ENCODE data around the gene KRT17.
A peak's percentile ranks its signal among the peaks of the same experiment; 100 is the strongest.
"Not testable (repeated sequence)": the region's sequence is repeated elsewhere in the genome, so short reads cannot be mapped to it uniquely, and the experiment has no call there.

KRT17 gene

GRCh38 chr17:41589301-41589700, 35.1 kb downstream of the KRT17 start:
- no peak for DNase-seq

DNA sequence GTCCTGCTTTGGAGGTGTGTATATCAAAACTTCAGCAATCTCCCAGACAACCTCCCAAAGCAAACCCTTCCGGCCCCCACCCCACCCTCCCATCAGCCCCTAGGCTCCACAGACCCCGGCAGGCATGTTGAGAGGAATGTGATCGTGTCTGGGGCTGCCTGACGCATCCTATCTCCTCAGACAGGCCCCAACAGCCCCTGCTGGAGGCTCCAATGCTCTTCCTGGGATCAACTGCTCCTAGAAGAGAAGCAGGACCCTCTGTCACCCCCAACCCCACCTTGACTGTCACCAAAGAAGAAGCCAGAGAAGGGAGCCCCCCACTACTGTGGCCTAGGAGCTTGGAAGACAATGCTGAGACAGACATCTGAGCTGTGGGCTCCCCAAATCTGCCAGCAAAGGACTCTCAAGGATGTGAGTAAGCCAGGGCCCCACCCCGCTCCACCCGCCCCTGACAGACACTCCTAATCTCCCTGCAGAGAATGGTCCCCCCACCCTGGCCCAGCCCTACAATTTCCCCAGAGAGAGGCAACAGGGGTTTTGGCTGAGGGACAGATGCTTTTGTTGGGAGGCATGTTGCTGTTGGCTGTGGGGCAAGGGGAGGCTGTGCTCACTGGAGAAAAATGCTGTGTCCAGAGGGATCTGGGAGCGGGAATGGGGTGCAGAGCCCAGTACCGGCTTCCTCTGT, 36.1 kb downstream of the KRT17 start:
- DNase-seq = no peak

DNA sequence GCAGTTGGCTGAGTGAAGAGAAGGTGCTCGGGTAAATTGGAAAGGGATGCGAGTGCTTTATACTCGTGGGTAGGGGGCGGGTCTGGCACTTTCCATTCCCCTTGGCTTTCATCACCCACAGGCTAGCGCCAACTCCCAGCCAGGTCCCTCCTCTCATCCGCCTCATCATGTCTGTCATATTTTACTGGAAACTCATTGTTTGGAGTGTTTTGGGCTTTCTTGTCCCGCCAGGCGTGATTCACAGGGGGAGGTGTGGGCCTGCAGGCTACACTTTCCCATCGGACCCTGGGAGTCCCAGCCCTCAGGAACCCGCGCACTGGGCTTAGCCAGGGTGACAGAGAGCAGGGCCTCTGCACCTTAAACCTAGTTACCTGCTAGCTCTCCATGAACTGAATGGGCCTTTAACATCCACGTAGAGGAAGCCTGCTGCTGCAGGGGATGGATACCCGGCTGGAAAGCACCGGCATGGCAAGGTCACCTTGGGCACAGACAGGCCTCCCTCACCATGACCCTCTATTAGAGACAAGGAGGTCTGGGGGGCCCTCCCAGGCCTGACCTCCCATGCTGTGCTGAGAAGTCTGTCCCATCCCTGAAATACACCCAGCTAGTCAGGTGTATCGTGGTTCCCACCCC, 37.4 kb downstream of the KRT17 start, which contains the start of gene KRT14:
KRT14 (minus strand) TSS at position 33 of the 633 bp plus-strand sequence. CDS start 61 bp downstream, outside the sequence.
- no peak for DNase-seq

DNA sequence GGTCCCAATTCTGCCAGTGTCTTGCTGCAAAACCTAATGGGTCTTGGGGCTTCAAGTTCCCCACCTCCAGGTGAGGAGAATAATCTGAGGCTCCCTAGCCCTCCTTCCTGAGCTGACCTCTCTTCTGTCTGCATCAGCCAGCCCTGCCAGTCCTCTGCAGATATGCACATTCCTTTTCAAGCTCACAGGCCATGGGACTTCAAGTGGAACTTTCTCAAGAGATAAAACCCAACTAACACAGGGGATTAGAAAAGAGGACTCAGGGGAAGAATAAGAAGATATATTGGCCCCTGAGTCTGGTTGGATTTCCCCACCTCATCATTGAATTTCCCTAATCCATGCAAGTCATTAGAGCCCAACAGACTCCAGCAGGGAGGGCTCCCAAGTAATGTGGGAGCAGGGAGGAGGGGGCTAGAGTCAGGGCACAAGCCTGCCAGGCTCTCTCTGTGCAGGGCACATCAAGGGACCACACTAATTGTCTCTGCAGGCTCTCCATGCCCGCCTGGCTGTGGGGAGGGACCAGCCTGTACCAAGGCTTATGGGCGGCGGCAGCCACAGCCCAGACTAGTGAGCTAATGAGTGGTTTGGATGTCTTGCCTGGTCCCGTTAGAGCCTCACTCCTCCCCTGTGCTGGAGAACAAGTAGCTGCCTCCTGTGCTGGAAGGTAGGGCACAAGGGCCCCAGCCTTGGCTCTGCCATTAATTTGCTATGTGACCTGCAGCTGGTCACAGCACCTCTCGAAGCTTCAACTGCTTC, 38.9 kb downstream of the KRT17 start:
- no peak for DNase-seq

DNA sequence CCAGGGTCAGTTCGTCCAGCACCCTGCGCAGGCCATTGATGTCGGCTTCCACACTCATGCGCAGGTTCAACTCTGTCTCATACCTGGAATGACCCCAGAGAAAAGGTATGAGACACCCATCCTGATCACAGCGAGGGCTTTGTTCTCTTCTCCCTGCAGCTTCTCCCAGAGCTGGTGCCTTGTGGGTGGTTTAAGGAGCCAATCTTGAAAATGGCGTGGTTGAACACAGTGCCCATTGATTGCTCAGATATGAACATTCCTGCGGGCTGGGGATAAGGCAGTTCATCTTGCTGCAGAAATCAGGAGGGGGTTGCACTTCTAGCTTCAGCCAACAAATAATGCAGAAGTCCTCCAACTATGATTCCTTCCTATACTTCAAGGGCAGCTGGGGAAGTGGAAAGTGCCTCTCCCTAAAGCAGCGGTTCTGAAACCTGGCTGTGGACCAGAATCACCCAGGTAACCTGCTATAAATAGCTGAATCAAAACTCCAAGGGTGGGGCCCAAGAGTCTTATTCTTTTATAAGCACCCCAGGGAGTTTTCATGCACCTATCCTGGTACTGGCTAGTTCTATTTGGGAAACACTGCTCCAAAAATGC, 39.9 kb downstream of the KRT17 start:
- not testable (repeated sequence) for DNase-seq

DNA sequence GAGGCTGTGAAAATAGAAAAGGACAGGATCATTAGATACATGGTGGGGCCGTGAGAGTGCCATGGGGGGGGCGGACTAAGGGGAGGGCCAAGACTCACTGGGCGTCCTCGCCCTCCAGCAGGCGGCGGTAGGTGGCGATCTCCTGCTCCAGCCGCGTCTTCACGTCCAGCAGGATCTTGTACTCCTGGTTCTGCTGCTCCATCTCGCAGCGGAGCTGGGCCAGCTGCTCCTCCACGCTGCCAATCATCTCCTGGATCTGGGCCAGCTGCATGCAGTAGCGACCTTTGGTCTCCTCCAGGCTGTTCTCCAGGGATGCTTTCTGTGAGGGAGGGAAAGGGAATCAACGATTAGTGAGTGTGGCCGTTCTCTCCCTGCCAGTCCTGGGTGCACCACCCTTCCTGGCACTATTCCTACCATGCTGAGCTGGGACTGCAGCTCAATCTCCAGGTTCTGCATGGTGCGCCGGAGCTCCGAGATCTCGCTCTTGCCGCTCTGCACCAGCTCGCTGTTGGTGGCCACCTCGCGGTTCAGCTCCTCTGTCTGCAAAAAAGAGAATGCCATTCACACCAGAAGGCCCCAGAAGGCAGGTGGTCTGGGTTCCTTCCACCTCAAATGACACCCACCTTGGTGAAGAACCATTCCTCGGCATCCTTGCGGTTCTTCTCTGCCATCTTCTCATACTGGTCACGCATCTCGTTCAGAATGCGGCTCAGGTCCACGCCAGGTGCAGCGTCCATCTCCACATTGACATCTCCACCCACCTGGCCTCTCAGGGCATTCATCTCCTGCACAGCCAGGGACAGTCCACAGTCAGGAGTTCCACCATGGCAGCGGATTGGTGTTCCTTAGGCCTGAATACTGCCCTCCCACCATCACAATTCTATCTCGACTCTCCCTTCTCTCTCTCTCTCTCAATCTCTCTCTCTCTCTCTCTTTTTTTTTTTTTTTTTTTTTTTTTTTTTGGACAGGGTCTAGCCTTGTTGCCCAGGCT, 40.9 kb downstream of the KRT17 start:
- DNase-seq = no peak

- not testable (repeated sequence) for DNase-seq
Observed at GRCh38 chr17:41582061-41582968, 42.1 kb downstream of the KRT17 start.

DNA sequence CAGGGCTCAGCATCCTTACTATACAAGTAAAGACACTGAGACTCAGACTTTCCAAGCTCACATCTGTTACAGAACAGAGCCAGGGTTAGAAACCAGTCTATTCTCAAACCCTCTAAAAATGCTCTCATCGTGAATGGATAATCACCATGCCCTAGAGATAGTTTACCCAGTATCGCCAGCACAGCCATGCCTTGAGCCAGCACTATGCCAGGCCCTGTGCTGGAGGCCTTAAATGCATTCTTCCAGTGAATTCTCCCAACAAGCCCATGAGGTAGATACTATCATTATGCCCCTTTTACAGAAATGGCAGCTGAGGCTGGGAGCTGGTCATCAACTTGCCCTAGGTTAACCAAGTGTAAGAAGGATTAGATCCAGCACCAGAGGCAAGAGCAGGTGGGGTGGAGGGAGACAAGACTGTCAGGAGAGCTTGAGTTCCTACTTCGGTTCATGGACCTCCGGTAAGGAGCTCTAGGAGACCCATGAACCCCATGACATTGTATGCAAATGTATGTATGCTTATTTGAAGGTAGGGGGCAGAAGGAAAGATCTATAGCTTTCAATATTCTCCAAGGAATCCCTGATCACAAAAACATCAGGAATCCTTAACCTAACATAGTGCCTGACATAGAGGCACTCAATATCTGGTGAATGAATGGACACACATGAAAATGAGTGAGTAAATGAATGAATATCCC, 42.9 kb downstream of the KRT17 start:
- no peak for DNase-seq

DNA sequence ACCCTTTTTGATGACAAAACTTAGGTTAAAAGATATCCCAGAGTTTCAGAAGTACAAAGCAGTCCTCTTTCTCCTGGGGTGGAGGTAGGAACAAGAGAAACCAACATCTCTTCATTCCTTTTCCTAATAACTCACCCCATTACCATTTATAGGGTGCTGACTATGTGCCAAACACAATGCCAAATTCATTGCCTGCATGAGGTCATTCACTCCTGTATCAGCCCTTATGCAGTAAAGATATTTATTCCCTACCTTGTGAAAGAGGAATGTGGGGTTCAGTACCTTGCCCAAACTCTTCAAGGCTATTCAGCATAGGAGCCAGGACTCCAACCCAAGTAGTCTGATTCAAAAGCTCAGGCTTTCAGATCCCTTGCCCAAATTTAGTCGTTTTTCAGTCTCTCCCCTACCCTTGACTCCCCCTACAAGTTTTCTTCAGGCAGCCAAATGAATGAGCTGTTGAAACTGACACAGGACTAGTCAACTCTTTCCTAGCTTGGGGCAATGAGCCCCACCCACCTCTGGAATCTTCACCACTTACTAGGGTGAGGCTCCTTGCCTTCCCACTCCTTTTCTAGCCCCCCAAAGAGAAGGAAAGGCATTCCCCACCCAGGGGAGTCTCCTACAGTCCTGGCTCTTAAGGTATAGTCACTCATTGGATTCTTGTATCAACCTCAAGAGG, 43.5 kb downstream of the KRT17 start:
- DNase-seq = no peak

DNA sequence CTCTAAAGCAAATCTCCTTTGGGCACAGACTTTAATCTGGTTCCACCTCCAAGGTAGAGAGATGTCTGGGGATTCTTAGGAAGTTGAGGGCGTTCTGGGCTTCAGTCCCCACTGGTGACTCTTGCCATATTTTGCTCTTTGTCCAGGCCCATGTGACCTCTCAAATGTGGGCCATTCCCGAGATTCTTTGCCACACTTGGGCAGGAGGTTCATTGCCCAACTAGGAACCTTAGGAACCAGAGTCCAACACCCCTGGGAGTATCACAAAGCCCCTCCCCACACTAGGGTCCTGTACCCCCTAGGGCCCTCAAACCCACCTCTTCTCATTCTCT, 44.2 kb downstream of the KRT17 start:
- DNase-seq = no peak

GRCh38 chr17:41579484-41580243, 44.7 kb downstream of the KRT17 start:
- peak; percentile 84 to 94 (median 87) for DNase-seq

DNA sequence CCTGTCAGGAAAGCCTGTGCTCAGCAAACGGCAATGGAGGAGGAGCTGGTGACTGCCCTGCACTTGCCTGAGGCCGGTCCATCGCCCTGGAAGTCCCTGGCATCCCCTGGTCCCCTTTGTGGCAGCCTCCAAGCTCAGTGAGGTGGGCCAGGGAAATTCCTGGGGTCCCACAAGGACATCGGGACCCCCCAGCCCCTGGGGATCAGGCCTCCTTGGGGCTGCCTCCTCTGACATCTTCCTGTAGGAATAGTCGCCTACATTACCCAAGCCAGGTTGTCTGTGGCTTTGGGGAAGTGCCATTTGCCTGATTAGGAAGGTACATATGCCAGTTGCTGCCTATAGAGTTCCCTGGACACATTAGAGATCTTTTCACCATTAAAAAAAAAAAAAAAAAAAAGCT, 45.4 kb downstream of the KRT17 start:
- no peak for DNase-seq

DNA sequence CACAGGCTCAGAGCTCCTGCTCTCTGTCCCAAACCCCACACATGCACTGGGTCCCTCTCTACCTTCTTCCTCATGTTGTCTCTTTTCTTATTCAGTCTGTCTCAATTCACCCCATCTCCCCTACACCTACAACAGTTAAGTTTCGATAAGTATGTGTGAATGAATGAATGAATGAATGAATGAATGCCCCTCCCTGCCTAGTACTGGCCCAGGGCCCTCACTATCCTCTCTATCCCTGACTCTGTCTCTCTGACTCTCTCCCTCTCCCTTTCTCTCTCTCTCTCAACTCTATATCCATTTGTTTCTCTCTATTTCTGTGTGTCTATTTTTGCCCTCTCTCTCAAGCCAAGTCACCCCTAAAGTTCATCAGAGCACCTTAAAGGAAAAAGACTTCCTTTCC, 45.8 kb downstream of the KRT17 start:
- DNase-seq = no peak

- not testable (repeated sequence) for DNase-seq
Observed at GRCh38 chr17:41576740-41577139, 47.6 kb downstream of the KRT17 start.

GRCh38 chr17:41575336-41575735, 49.0 kb downstream of the KRT17 start:
- no peak for DNase-seq

DNA sequence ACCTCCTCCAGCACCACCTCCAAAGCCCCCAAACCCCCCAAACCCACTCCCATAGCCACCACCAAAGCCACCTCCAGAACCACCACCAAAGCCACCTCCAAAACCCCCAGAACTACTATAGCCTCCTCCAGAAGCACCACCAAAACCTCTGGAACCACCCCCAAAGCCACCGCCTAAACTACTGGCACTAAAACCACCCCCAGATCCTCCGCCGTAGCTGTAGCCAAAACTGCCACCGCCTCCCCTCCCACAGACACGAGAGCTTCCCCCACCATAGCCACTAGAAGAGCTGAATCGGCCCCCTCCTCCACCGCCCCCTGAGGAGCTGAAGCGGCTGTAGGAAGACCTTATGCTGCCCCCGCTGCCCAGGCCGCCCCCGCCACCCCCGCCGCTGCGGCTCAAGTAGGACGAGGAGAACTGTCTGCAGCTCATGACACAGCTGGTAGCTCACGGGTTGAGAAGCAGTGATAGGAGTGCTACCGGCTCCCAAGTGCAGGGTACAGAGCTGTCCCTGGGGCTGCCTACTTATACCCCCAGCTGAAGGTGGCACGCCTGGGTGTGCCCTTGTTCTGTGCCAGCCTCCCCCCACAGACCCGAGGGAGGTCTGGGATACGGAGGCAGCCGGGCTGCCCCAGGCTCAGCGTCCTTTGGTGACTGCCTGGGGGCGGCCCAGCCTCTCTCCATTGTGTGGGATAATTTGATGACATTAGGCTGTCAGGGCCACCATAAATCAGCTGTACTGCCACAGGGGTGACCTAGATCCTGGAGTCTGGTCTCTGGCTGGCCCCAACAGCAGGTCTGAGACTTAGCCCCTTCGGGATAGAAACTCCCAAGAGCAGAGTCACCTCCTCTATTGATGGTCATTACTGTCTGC, 52.6 kb downstream of the KRT17 start, which contains the start of gene KRT9:
KRT9 (minus strand) TSS at position 499 of the 874 bp plus-strand sequence; CDS start at position 432, 67 bp downstream.
- no peak for DNase-seq

Data from suppressor macrophage (primary cell).